Measurements from ENCODE around the gene TSPEAR.

TSPEAR gene

GRCh38 chr21:44711327-44712202 is at the start of gene TSPEAR:
Gene TSPEAR (minus strand): TSS chr21:44711572. CDS start chr21:44711514, 58 bp downstream.
- DNase-seq (ENCODE audit: low read depth): no peak

- no peak for DNase-seq (ENCODE audit: low read depth)
These were observed 49.0 kb upstream of the TSPEAR start for GRCh38 chr21:44760376-44760775.

DNA sequence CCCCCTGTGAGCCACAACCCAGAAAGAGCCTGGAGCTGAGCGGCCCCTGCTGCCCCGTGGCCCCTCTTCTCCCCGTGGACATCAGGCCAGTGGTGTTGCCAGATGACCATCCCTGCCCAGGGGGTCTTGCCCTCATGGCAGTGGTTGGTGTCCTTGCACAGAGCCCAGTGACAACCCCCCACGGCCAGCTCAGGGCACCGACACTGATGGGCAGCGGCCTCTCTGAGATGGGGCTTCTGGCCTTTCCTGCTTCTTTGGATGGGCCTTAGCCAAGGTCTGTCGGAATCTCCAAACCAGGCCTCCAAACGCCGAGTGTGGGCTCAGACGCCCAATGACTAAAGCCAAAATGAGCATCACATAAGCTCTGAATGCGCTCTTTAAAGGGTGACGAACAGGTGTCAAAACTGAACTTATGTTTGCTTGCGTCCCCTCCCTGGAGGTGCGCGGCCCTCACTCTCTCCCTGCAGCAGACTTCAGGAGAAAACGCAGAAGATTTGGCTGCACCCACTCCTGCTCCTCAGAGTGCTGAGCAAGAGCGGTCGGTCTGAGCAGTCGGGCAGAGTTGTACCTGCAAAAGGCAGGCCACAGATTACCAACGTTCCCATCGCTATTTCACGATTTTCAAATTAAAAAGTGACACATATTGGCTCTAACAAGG is 48.4 kb upstream of the TSPEAR start:
- DNase-seq (ENCODE audit: low read depth): no peak

DNA sequence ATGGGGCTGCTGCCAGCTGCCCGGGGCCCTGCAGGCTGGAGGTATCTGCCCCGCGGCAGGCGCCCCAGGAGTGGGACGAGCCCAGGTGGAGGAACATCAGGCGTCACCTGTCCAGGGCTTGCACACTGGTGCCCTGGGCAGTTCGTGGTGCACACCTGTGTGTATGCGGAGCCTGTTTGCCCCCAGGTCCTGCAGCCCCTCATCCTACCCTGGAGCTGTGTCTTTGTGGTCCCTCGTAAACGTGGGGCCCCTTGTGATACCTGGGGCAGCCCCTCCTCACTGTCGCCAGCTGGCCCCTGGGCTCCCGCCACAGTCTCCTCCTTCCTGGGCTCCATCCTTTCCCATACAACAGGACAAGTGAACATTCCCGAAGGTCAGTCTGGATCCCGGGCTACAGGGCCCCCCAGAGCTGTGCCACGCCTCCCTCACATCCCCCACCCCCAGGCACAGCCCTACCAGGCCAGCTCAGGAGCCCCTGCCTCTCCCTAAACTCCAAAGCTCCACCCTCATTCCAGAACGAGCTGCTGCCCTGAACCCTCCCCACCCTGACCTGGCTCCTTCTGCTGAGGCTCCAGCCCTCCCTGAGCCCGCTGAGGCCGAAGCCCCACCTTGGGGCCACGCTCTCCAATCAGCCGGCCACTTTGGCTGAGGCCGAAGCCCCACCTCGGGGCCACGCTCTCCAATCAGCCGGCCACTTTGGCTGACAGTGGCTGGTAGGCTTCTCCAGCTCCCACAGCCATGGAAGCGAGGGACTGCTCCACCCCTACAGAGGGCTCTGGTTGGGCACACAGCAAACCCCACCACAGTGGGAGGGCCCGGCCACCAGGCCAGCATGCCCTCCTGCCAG is 47.6 kb upstream of the TSPEAR start:
- DNase-seq (ENCODE audit: low read depth): no peak

DNA sequence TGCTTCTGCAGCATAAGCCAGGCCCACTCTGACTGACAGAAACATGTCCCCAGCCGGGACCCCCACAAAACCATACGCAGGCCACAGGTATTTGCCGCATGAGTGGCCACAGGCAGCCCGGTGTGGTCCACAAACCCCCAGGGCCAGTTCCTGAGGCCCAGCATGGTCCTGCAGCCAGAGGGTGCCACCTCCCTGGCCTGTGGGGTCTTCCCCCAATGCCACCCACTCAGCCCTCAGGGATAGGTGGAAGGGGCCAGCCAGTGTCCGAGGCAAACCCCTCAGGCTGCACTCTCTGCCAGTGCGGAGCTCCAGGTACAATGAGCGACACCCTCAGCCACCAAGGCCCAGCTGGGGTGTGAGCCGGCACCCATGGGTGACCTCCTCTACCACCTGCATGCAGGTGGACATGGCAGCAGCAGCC is 46.8 kb upstream of the TSPEAR start:
- no peak for DNase-seq (ENCODE audit: low read depth)

- no peak for DNase-seq (ENCODE audit: low read depth)
These were observed 46.4 kb upstream of the TSPEAR start for GRCh38 chr21:44757731-44758130.

DNA sequence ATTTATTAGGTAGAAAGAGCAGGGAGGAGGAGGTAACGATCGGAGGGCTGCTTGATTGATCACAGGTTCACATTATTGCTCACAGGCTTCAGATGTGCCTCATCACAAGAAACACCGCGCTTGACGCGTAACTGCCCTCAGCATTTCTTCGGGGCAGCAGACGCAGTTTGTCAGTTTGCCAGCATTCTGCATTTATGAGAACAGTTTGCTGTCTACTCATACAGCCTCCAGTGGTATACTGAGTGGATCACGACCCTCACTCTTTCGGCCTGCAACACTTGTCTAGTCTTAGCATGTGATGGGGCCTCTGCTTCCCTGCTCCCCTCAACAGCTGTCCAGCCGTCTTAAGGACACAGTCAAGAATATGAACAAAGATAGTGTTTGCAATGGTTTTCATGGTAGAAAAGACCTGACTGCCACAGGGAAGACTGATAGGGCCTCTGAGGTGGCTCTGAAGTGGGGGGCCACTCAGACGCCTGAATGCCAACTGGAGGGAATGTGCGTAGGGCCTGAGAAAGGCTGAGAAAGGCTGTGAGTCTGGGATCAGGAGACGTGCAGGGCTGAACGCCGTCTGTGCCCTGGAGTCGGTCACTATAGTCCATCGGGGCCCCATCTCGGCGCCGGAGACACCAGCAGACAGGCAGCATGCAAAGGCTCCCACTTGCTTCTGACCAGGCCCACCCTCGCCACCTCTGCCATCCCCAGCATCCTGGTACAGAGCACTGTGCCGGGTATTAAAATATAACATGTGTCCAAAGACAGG is 45.2 kb upstream of the TSPEAR start:
- DNase-seq (ENCODE audit: low read depth): no peak

GRCh38 chr21:44755227-44755626 is 43.9 kb upstream of the TSPEAR start:
- no peak for DNase-seq (ENCODE audit: low read depth)

GRCh38 chr21:44753357-44753756 is 42.0 kb upstream of the TSPEAR start:
- DNase-seq (ENCODE audit: low read depth): no peak

- no peak for DNase-seq (ENCODE audit: low read depth)
These were observed 41.4 kb upstream of the TSPEAR start for GRCh38 chr21:44752671-44753235.

- DNase-seq (ENCODE audit: low read depth): no peak
These were observed 40.6 kb upstream of the TSPEAR start for GRCh38 chr21:44751799-44752636.

GRCh38 chr21:44751186-44751798 is 39.9 kb upstream of the TSPEAR start:
- DNase-seq (ENCODE audit: low read depth): no peak

GRCh38 chr21:44750675-44751025 is 39.3 kb upstream of the TSPEAR start:
- no peak for DNase-seq (ENCODE audit: low read depth)

DNA sequence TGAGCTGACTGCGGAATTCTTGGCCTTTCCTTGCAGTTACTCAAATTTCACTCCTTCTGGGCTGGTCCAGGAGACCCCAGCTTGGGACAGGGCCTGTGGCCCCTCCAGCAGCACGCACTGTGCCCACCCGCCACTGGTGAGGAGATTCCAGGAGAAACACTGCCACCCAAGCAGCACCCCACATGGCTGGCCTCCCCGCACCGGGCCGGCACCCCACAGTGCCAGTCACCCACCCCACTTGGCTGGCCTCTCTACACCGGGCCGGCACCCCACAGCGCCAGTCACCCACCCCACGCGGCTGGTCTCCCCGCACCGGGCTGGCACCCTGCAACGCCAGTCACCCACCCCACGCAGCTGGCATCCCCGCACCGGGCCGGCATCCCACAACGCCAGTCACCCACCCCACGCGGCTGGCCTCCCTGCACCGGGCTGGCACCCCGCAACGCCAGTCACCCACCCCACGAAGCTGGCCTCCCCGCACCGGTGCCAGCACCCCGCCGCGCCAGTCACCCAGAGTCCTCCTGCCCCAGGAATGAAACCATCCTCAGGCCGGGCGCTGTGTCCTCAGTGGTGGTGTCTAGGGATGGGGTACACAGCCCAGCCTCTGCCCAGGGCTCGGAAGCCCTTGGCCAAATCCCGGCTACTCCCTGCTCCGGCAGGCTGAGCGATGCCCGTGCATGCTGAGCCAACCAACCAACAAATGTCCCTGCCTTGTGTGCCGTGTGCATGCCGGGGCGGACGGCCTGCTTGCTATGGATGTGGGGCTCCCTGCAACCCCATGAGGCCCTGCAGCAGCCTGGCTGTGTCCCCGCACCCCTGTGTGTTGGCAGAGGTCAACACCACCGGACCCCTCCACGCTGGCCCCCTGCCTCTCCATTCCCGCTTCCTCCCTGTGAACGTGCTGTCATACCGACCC is 38.6 kb upstream of the TSPEAR start:
- no peak for DNase-seq (ENCODE audit: low read depth)

GRCh38 chr21:44749116-44749758 is 37.9 kb upstream of the TSPEAR start:
- DNase-seq (ENCODE audit: low read depth): no peak

DNA sequence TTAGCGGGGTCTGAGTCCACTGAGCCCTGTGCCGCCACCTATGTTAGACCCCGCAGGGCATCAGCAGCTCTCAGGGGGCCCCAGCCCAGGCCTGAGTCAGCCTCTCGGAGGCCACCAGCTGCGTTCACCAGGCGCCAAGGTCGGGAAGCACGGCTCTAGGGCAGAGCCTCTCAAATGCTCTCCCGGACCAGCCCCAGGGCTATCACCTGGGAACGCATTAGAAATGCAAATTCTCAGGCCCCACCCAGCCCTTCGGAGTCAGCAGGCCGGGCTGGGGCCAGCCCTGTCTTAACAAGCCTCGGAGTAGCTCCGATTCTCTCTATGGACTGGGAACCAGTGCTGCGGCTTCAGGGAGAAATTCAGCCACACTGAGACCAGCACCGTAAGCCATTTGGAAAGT is 37.2 kb upstream of the TSPEAR start:
- DNase-seq (ENCODE audit: low read depth): no peak

- no peak for DNase-seq (ENCODE audit: low read depth)
These were observed 31.2 kb upstream of the TSPEAR start for GRCh38 chr21:44742418-44743153.

DNA sequence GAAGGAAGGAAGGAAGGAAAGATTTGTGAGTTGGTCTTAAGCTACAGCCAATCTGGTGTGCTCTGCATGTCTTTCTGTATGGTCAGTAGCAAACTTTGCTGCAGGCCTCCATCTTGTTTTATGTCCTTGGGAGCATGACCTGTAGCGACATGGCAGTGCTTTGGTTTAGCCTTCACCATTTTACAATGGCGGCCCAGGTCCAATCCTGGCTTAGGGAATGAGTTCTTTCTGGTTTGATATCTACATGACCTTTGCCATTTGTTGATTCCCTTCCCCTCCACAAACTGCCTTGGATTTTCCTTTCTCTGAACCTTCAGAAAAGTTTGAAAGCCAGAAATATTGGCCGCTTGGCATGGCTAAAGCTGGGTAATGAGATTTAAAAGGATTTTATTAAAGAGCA is 30.5 kb upstream of the TSPEAR start:
- DNase-seq (ENCODE audit: low read depth): no peak
